Measurements from ENCODE around the gene AP4E1. TPM values are rescaled to one million over a fixed set of nuclear protein-coding genes. Genes with fewer than 3 reads are reported as not detected.
"Not testable (repeated sequence)": the region's sequence is repeated elsewhere in the genome, so short reads cannot be mapped to it uniquely, and the experiment has no call there.

AP4E1 gene
- total RNA-seq, 1 donor, result 26.3 TPM

GRCh38 chr15:50916400-50916799 is 7.9 kb downstream of the AP4E1 start:
- TF ChIP-seq, protein P1, sequence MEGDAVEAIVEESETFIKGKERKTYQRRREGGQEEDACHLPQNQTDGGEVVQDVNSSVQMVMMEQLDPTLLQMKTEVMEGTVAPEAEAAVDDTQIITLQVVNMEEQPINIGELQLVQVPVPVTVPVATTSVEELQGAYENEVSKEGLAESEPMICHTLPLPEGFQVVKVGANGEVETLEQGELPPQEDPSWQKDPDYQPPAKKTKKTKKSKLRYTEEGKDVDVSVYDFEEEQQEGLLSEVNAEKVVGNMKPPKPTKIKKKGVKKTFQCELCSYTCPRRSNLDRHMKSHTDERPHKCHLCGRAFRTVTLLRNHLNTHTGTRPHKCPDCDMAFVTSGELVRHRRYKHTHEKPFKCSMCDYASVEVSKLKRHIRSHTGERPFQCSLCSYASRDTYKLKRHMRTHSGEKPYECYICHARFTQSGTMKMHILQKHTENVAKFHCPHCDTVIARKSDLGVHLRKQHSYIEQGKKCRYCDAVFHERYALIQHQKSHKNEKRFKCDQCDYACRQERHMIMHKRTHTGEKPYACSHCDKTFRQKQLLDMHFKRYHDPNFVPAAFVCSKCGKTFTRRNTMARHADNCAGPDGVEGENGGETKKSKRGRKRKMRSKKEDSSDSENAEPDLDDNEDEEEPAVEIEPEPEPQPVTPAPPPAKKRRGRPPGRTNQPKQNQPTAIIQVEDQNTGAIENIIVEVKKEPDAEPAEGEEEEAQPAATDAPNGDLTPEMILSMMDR (IDR thresholded peaks at IDR 0.05; ENCODE audit: insufficient read depth, low read depth, low read length), result no peak
- H3K4me3 ChIP-seq (ENCODE audit: low read depth, low read length), result no peak overlapping the region
- DNase-seq (ENCODE audit: low read depth), result no peak

DNA sequence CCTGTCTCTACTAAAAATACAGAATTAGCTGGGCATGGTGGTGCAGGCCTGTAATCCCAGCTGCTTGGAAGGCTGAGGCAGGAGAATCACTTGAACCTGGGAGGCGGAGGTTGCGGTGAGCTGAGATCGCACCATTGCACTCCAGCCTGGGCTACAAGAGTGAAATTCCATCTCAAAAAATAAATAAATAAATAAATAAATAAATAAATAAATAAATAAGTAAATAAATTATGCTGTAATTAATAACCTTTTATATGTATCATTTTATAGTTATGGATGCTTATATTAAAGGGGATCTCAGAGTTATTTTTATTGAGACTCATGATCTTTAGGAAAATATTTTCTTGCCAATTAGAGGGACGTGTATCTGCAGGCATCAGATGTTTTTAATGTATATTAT is 10.9 kb downstream of the AP4E1 start:
- H3K4me3 ChIP-seq (ENCODE audit: low read depth, low read length); DNase-seq (ENCODE audit: low read depth): not testable (repeated sequence)

DNA sequence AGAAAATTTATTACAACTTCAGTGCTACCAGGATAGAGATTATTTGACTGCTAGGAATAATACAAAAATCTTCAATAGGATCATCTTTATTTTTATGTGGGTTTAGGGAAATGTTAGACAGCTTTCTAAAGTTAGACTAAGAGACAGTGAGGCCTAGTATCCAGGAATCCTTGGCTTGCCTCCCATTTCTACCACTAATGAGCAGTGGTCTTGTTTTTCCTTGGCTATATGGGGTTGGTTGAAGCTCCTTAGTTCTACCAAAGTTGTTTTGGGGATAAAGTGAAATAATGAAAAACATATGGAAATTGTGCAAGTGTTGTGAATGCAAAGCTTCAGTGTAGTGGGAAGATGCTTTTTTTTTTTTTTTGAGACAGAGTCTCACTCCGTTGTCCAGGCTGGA is 16.8 kb downstream of the AP4E1 start:
- TF ChIP-seq, protein P1 (IDR thresholded peaks at IDR 0.05; ENCODE audit: insufficient read depth, low read depth, low read length), result no peak
- H3K4me3 ChIP-seq (ENCODE audit: low read depth, low read length), result no peak overlapping the region
- DNase-seq (ENCODE audit: low read depth), result no peak

DNA sequence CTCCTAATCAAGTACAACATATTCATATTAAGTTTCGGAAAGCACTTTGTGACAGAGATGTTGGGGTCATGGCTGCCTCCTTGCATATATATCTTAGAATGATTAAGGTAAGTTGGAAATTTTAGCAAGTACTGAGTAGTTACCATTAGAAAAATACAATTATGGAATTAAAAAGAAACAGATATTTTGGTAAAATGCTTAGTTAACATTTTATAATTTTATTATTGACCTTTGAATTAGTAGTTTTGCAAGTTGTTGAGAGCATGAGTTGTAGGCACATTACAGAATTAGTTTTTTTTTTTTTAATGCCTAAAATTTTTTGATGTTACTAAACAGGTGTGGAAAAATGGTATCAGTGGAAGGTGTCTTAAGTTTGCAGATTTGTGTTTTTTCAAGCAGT is 20.6 kb downstream of the AP4E1 start:
- H3K4me3 ChIP-seq (ENCODE audit: low read depth, low read length), result no peak overlapping the region
- TF ChIP-seq, protein P1 (IDR thresholded peaks at IDR 0.05; ENCODE audit: insufficient read depth, low read depth, low read length), result no peak
- DNase-seq (ENCODE audit: low read depth), result no peak

- no peak for DNase-seq (ENCODE audit: low read depth)
- H3K4me3 ChIP-seq (ENCODE audit: low read depth, low read length), result no peak overlapping the region
- TF ChIP-seq, protein P1 (IDR thresholded peaks at IDR 0.05; ENCODE audit: insufficient read depth, low read depth, low read length), result no peak
Observed at GRCh38 chr15:50930792-50931191, 22.3 kb downstream of the AP4E1 start.

GRCh38 chr15:50933341-50933740 is 24.9 kb downstream of the AP4E1 start:
- no peak overlapping the region for H3K4me3 ChIP-seq (ENCODE audit: low read depth, low read length)
- no peak for DNase-seq (ENCODE audit: low read depth)
- TF ChIP-seq, protein P1 (IDR thresholded peaks at IDR 0.05; ENCODE audit: insufficient read depth, low read depth, low read length), result no peak

DNA sequence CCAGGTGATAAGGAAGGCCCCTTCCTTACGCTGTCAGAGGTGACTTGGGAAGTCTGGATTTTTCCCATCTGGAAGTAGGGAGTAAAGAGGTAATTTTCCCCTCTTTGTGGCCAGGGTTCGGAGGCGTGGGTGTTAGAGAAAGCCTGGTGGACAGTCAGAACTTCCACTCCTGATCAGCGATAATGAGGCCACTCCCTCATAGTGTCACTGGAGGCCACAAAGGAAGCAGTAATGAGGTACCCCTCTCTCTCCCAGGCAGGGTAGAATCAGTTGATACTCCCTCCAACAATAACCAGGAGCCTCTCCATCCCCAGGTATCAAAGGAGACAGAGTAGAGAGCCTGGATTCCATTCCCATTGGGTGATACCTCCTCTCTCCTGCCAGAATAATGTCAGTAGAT is 30.0 kb downstream of the AP4E1 start:
- H3K4me3 ChIP-seq (ENCODE audit: low read depth, low read length), result no peak overlapping the region
- TF ChIP-seq, protein P1 (IDR thresholded peaks at IDR 0.05; ENCODE audit: insufficient read depth, low read depth, low read length), result no peak
- no peak for DNase-seq (ENCODE audit: low read depth)

Data from fibroblast of villous mesenchyme (primary cell).